CD14-positive monocyte (primary cell): ENCODE data around the gene SYNGAP1. TPM values are rescaled to one million over a fixed set of nuclear protein-coding genes. Genes with fewer than 3 reads are reported as not detected.

Source experiments
- DNase-seq, 3 donors: peaks; one replicate each; pipeline ENCODE4 v3.0.0-alpha.2; 2011 to 2022
- H2AFZ ChIP-seq: 2 replicates; pipeline ENCODE4 v1.6.0; 2012; ENCODE audit warnings: mild to moderate bottlenecking, low read depth, low read length, inconsistent platforms; ENCODE audit not compliant: insufficient read depth, poor library complexity, severe bottlenecking
- H3K27ac ChIP-seq, 2 donors: 1 replicate in 1 of 2; 2 replicates in 1 of 2; pipeline ENCODE4 v1.5.1; 2012 to 2013; ENCODE audit warnings: low read length in 2 of 2, control low read depth in 1 of 2, inconsistent platforms in 1 of 2, low read depth in 1 of 2, mild to moderate bottlenecking in 1 of 2
- H3K27me3 ChIP-seq, 2 donors: one replicate each; pipeline versions ENCODE4 v1.6.0 to v1.6.1; 2011 to 2013; ENCODE audit warnings: low read length in 2 of 2; ENCODE audit not compliant: control insufficient read depth in 2 of 2, insufficient read depth in 2 of 2
- H3K36me3 ChIP-seq, 2 donors: replicated peaks in 1 of 2; 1 replicate in 1 of 2; 2 replicates in 1 of 2; pipeline versions ENCODE4 v1.5.1 to v1.6.1; 2012 to 2013; ENCODE audit warnings: low read length in 2 of 2, control low read depth in 1 of 2, inconsistent platforms in 1 of 2, mild to moderate bottlenecking in 1 of 2; ENCODE audit not compliant: insufficient read depth in 2 of 2, control insufficient read depth in 1 of 2
- H3K4me1 ChIP-seq, 2 donors: 1 replicate in 1 of 2; 2 replicates in 1 of 2; pipeline versions ENCODE4 v1.5.1 to v1.6.1; 2012 to 2013; ENCODE audit warnings: low read length in 2 of 2, control low read depth in 1 of 2, inconsistent platforms in 1 of 2, mild to moderate bottlenecking in 1 of 2, moderate library complexity in 1 of 2; ENCODE audit not compliant: insufficient read depth in 2 of 2, control insufficient read depth in 1 of 2
- H3K4me2 ChIP-seq: replicated peaks from 2 replicates; pipeline ENCODE3; 2012; ENCODE audit warnings: low read length, moderate library complexity, mild to moderate bottlenecking; ENCODE audit not compliant: poor library complexity, severe bottlenecking; ENCODE audit errors: extremely low read depth
- H3K4me3 ChIP-seq, 3 experiments: fragments of 200-600 bp in 1 of 3; sonication (generic) in 1 of 3; replicated peaks in 1 of 3; 1 replicate in 2 of 3; 2 replicates in 1 of 3; pipeline ENCODE4 v1.5.1; 2011 to 2013; ENCODE audit warnings: low read length in 3 of 3, mild to moderate bottlenecking in 3 of 3, control low read depth in 2 of 3, low read depth in 2 of 3, inconsistent platforms in 1 of 3, moderate library complexity in 1 of 3
- H3K79me2 ChIP-seq: 2 replicates; pipeline ENCODE4 v1.6.0; 2012; ENCODE audit warnings: mild to moderate bottlenecking, control low read depth, inconsistent platforms, low read length, moderate library complexity; ENCODE audit not compliant: insufficient read depth
- H3K9ac ChIP-seq: 2 replicates; pipeline ENCODE4 v1.6.0; 2017; ENCODE audit warnings: low read length, mild to moderate bottlenecking; ENCODE audit not compliant: insufficient read depth, poor library complexity, severe bottlenecking
- H3K9me3 ChIP-seq, 2 donors: replicated peaks in 1 of 2; 1 replicate in 1 of 2; 2 replicates in 1 of 2; pipeline versions ENCODE4 v1.5.1 to v1.6.1; 2012 to 2013; ENCODE audit warnings: low read length in 2 of 2, control low read depth in 1 of 2; ENCODE audit not compliant: control insufficient read depth in 1 of 2, insufficient read depth in 1 of 2
- H4K20me1 ChIP-seq: 2 replicates; pipeline ENCODE4 v1.6.0; 2012; ENCODE audit warnings: mild to moderate bottlenecking, low read length, control low read depth, moderate library complexity; ENCODE audit not compliant: insufficient read depth
- H3K27ac Mint-ChIP-seq, 7 donors: one replicate each; pipeline ENCODE4 v1.8.0; 2020; ENCODE audit warnings: mild to moderate bottlenecking in 7 of 7, mixed read lengths in 7 of 7, moderate library complexity in 6 of 7, inconsistent platforms in 2 of 7
- H3K27me3 Mint-ChIP-seq, 3 donors: one replicate each; pipeline ENCODE4 v1.8.0; 2021 to 2022; ENCODE audit warnings: low read depth in 3 of 3, mild to moderate bottlenecking in 3 of 3, mixed read lengths in 3 of 3, moderate library complexity in 3 of 3, inconsistent platforms in 1 of 3
- H3K36me3 Mint-ChIP-seq, 2 donors: one replicate each; pipeline ENCODE4 v1.8.0; 2020; ENCODE audit warnings: mixed read lengths in 2 of 2, inconsistent platforms in 1 of 2, mild to moderate bottlenecking in 1 of 2
- H3K4me1 Mint-ChIP-seq: one replicate; pipeline ENCODE4 v1.8.0; 2020; ENCODE audit warnings: mild to moderate bottlenecking, mixed read lengths
- H3K4me3 Mint-ChIP-seq, 2 donors: one replicate each; pipeline ENCODE4 v1.8.0; 2020; ENCODE audit warnings: mild to moderate bottlenecking in 2 of 2, mixed read lengths in 2 of 2, moderate library complexity in 1 of 2
- H3K9me3 Mint-ChIP-seq, 7 donors: one replicate each; pipeline ENCODE4 v1.8.0; 2020 to 2022; ENCODE audit warnings: mixed read lengths in 7 of 7, mild to moderate bottlenecking in 6 of 7, moderate library complexity in 6 of 7, inconsistent platforms in 2 of 7
- WGBS: methylation state at CpG from one replicate; pipeline ENCODE4 v1.1.5; 2013; ENCODE audit warnings: missing lambda C conversion rate; ENCODE audit not compliant: insufficient coverage; 5-methylcytosine and 5-hydroxymethylcytosine counted together
- intact Hi-C, 2 donors: fragments of 100-400 bp; cut with micrococcal nuclease; formaldehyde crosslinking; loops; one replicate each; pipeline versions ENCODE4 v1.15.0 to v1.15.1; 2023
- polyA plus RNA-seq, 3 donors: library from polyadenylated mRNA; depleted of rRNA in 1 of 3; unstranded in 2 of 3; stranded (reverse) in 1 of 3; fragments of 300-500 nt in 2 of 3; fragments of >200 nt in 1 of 3; fragmentation: Illumina TruSeq in 2 of 3; gene quantifications; 1 replicate in 2 of 3; 2 replicates in 1 of 3; pipeline ENCODE4 v1.2.3, GENCODE V29; 2012 to 2021
- TF ChIP-seq, protein P1 (sequence below): fragments of 200-600 bp; IDR thresholded peaks from one replicate; pipeline ENCODE4 v1.8.0; 2022; ENCODE audit warnings: antibody characterized with exemption, mild to moderate bottlenecking

The SYNGAP1 gene
- polyA plus RNA-seq, 3 donors = 4.0 TPM; not detected in 2

DNA sequence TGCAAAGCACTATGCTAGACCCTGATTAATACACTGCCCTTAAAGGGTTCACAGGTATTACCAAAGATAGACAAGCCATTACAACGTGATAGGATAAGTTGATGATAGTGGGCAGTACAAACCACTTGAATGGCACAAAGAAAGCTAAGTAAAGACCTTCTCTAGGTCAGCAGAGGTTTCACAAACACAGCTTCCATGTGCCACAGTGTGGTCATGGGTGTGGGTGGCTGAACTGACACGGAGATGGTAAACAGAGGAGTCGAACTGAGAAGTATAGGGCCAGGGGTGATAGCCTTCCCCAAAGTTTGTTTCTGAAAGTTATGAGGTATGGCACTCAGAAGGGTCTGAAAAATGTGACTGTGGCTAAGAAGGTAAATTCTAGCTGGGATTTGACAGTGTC lies 38.8 kb downstream of the SYNGAP1 start:
- TF ChIP-seq, protein P1, sequence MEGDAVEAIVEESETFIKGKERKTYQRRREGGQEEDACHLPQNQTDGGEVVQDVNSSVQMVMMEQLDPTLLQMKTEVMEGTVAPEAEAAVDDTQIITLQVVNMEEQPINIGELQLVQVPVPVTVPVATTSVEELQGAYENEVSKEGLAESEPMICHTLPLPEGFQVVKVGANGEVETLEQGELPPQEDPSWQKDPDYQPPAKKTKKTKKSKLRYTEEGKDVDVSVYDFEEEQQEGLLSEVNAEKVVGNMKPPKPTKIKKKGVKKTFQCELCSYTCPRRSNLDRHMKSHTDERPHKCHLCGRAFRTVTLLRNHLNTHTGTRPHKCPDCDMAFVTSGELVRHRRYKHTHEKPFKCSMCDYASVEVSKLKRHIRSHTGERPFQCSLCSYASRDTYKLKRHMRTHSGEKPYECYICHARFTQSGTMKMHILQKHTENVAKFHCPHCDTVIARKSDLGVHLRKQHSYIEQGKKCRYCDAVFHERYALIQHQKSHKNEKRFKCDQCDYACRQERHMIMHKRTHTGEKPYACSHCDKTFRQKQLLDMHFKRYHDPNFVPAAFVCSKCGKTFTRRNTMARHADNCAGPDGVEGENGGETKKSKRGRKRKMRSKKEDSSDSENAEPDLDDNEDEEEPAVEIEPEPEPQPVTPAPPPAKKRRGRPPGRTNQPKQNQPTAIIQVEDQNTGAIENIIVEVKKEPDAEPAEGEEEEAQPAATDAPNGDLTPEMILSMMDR = no peak
- intact Hi-C loops = no loop called here
- peaks cover 12% of the 10 kb centered on the region for H3K79me2 ChIP-seq
- no peak for DNase-seq
- H3K27me3 ChIP-seq = no peaks in the 10 kb centered on the region
- peaks cover 0 to 7% (median 7%) of the 10 kb centered on the region in 3 donors for H3K27me3 Mint-ChIP-seq
- H3K27ac ChIP-seq = no peak overlapping the region
- H3K4me1 Mint-ChIP-seq = peaks cover 13% of the 10 kb centered on the region
- no peak overlapping the region for H2AFZ ChIP-seq
- H3K4me3 Mint-ChIP-seq = no peak overlapping the region
- H3K36me3 Mint-ChIP-seq = peaks cover 15 to 16% of the 10 kb centered on the region in 2 donors
- H4K20me1 ChIP-seq = no peaks in the 10 kb centered on the region
- 78% methylated on average over 2 of the region's 3 CpGs for WGBS
- H3K36me3 ChIP-seq = peaks cover 0 to 11% of the 10 kb centered on the region in 2 donors
- H3K4me3 ChIP-seq = no peak overlapping the region
- no peaks in the 10 kb centered on the region for H3K9me3 ChIP-seq
- no peak overlapping the region for H3K9ac ChIP-seq
- H3K4me1 ChIP-seq = peaks cover 7 to 14% of the 10 kb centered on the region in 2 donors
- no peak overlapping the region for H3K27ac Mint-ChIP-seq
- peaks cover 0 to 2% (median 0%) of the 10 kb centered on the region in 7 donors for H3K9me3 Mint-ChIP-seq
- H3K4me2 ChIP-seq = no peak overlapping the region

DNA sequence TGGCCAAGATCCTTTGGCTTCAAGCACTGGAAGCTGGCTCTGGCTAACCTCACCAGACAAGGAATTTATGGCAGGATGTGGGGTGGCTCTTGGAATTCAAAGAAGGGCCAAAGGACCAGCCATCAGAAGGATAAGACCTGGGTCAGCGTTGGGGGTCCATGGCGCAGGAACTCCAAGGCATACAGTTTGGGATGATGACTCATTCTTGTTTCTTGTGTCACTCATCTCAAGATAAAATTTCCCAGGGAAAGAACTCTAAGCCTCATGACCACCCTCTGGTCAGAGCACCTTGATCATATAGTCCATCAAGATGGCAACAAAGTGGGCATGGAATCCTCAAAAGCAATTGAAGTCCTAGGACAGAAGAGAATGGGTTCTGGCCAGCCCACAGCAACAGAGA lies 39.4 kb downstream of the SYNGAP1 start:
- peaks cover 0 to 11% of the 10 kb centered on the region in 2 donors for H3K36me3 ChIP-seq
- H3K27me3 ChIP-seq = no peaks in the 10 kb centered on the region
- intact Hi-C loops = no loop called here
- 100% methylated on average over 2 of the region's 2 CpGs for WGBS
- no peak overlapping the region for H3K4me2 ChIP-seq
- Mint-ChIP-seq H3K4me3 (no peak overlapping the region), H3K27me3 (peaks cover 2 to 10% (median 9%) of the 10 kb centered on the region in 3 donors), H3K4me1 (peaks cover 10% of the 10 kb centered on the region), H3K9me3 (peaks cover 0 to 2% (median 0%) of the 10 kb centered on the region in 7 donors), H3K36me3 (peaks cover 15 to 16% of the 10 kb centered on the region in 2 donors), H3K27ac (no peak overlapping the region)
- H3K79me2 ChIP-seq = peaks cover 7% of the 10 kb centered on the region
- no peaks in the 10 kb centered on the region for H4K20me1 ChIP-seq
- H3K9me3 ChIP-seq = no peaks in the 10 kb centered on the region
- TF ChIP-seq, protein P1 = no peak
- no peak overlapping the region for H3K9ac ChIP-seq
- no peak for DNase-seq
- H3K4me3 ChIP-seq = no peak overlapping the region
- H3K4me1 ChIP-seq = peaks cover 7 to 9% of the 10 kb centered on the region in 2 donors
- no peak overlapping the region for H3K27ac ChIP-seq
- H2AFZ ChIP-seq = no peak overlapping the region
